Measurements from ENCODE around the gene ATP9A. TPM values are rescaled to one million over a fixed set of nuclear protein-coding genes. Genes with fewer than 3 reads are reported as not detected.
A peak's percentile ranks its signal among the peaks of the same experiment; 100 is the strongest.
"Not testable (repeated sequence)": the region's sequence is repeated elsewhere in the genome, so short reads cannot be mapped to it uniquely, and the experiment has no call there.

The ATP9A gene
- total RNA-seq, 1 donor: 69.1 TPM

GRCh38 chr20:51656726-51657260, 111.4 kb downstream of the ATP9A start:
- TF ChIP-seq, protein P1, sequence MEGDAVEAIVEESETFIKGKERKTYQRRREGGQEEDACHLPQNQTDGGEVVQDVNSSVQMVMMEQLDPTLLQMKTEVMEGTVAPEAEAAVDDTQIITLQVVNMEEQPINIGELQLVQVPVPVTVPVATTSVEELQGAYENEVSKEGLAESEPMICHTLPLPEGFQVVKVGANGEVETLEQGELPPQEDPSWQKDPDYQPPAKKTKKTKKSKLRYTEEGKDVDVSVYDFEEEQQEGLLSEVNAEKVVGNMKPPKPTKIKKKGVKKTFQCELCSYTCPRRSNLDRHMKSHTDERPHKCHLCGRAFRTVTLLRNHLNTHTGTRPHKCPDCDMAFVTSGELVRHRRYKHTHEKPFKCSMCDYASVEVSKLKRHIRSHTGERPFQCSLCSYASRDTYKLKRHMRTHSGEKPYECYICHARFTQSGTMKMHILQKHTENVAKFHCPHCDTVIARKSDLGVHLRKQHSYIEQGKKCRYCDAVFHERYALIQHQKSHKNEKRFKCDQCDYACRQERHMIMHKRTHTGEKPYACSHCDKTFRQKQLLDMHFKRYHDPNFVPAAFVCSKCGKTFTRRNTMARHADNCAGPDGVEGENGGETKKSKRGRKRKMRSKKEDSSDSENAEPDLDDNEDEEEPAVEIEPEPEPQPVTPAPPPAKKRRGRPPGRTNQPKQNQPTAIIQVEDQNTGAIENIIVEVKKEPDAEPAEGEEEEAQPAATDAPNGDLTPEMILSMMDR (IDR thresholded peaks at IDR 0.05; ENCODE audit: insufficient read depth, low read length): no peak

GRCh38 chr20:51656089-51656488, 112.1 kb downstream of the ATP9A start:
- H3K4me3 ChIP-seq (ENCODE audit: low read depth, low read length); DNase-seq (ENCODE audit: low read depth): not testable (repeated sequence)

More at GRCh38 chr20:51656726-51657260, 111.4 kb downstream of the ATP9A start:
- no peak overlapping the region for H3K4me3 ChIP-seq (ENCODE audit: low read depth, low read length)
- no peak for DNase-seq (ENCODE audit: low read depth)

DNA sequence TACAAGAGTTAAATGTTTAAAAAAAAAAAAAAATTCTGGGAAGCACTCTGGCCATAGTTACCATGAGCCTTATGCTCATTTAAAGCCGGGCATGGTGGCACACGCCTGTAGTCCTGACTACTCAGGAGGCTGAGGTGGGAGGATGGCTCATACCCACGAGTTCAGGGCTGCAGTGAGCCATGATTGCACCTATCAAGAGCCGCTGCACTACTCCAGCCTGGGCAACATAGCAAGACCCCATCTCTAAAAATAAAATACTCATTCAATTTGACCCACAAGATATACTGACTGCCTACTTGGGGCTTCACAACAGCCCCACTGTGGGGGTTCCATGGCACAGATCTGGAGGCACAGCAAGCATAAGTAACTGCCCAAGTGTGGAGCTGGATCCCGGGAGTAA, 113.7 kb downstream of the ATP9A start:
- TF ChIP-seq, protein P1 (IDR thresholded peaks at IDR 0.05; ENCODE audit: insufficient read depth, low read length): no peak
- DNase-seq (ENCODE audit: low read depth): no peak
- H3K4me3 ChIP-seq (ENCODE audit: low read depth, low read length): no peak overlapping the region

- DNase-seq (ENCODE audit: low read depth): no peak
- TF ChIP-seq, protein P1 (IDR thresholded peaks at IDR 0.05; ENCODE audit: insufficient read depth, low read length): no peak
- no peak overlapping the region for H3K4me3 ChIP-seq (ENCODE audit: low read depth, low read length)
Observed at GRCh38 chr20:51654060-51654459, 114.1 kb downstream of the ATP9A start.

- DNase-seq (ENCODE audit: low read depth): no peak
- no peak overlapping the region for H3K4me3 ChIP-seq (ENCODE audit: low read depth, low read length)
- TF ChIP-seq, protein P1 (IDR thresholded peaks at IDR 0.05; ENCODE audit: insufficient read depth, low read length): no peak
Observed at GRCh38 chr20:51653226-51653625, 115.0 kb downstream of the ATP9A start.

GRCh38 chr20:51651921-51652549, 116.2 kb downstream of the ATP9A start:
- DNase-seq (ENCODE audit: low read depth): no peak

GRCh38 chr20:51650685-51651134, 117.5 kb downstream of the ATP9A start:
- no peak overlapping the region for H3K4me3 ChIP-seq (ENCODE audit: low read depth, low read length)
- DNase-seq (ENCODE audit: low read depth): peak; percentile 46
- TF ChIP-seq, protein P1 (IDR thresholded peaks at IDR 0.05; ENCODE audit: insufficient read depth, low read length): no peak

More at GRCh38 chr20:51651921-51652549, 116.2 kb downstream of the ATP9A start:
- H3K4me3 ChIP-seq (ENCODE audit: low read depth, low read length): no peak overlapping the region
- TF ChIP-seq, protein P1 (IDR thresholded peaks at IDR 0.05; ENCODE audit: insufficient read depth, low read length): no peak
